T-helper 9 cell (primary cell): ENCODE data around the gene GTF2F1.
A peak's percentile ranks its signal among the peaks of the same experiment; 100 is the strongest.
"Not testable (repeated sequence)": the region's sequence is repeated elsewhere in the genome, so short reads cannot be mapped to it uniquely, and the experiment has no call there.

Source experiments
- DNase-seq: peaks from one replicate; pipeline ENCODE4 v3.0.0-alpha.2; 2020

The GTF2F1 gene

GRCh38 chr19:6381030-6381750, 11.8 kb downstream of the GTF2F1 start:
- DNase-seq: no peak

GRCh38 chr19:6379744-6380143, 13.2 kb downstream of the GTF2F1 start:
- DNase-seq: no peak

- DNase-seq: no peak
These were observed 14.5 kb downstream of the GTF2F1 start for GRCh38 chr19:6378486-6378885.

GRCh38 chr19:6378041-6378440, 14.9 kb downstream of the GTF2F1 start:
- DNase-seq: no peak

GRCh38 chr19:6376512-6377190, 16.3 kb downstream of the GTF2F1 start:
- DNase-seq: no peak

- no peak for DNase-seq
These were observed 17.5 kb downstream of the GTF2F1 start, which contains the start of gene PSPN for GRCh38 chr19:6375411-6376010. Gene PSPN, minus strand, starts transcription at chr19:6375933. Its CDS starts 84 bp downstream, at chr19:6375849.

- no peak for DNase-seq
These were observed 18.1 kb downstream of the GTF2F1 start for GRCh38 chr19:6374711-6375410.

GRCh38 chr19:6374161-6374709, 18.7 kb downstream of the GTF2F1 start:
- no peak for DNase-seq

- DNase-seq: no peak
These were observed 19.2 kb downstream of the GTF2F1 start for GRCh38 chr19:6373813-6374108.

- peak; percentile 99 for DNase-seq
These were observed 19.7 kb downstream of the GTF2F1 start for GRCh38 chr19:6373096-6373812.

GRCh38 chr19:6372594-6373095, 20.3 kb downstream of the GTF2F1 start, which contains the start of gene ALKBH7:
Gene ALKBH7, plus strand, starts transcription at chr19:6372794. Its CDS starts 27 bp downstream, at chr19:6372821.
- peak; percentile 90 for DNase-seq

GRCh38 chr19:6364353-6364752, 28.6 kb downstream of the GTF2F1 start:
- DNase-seq: no peak

- DNase-seq: peak; percentile 36
These were observed 30.6 kb downstream of the GTF2F1 start for GRCh38 chr19:6362351-6362801.

GRCh38 chr19:6362027-6362350, 31.0 kb downstream of the GTF2F1 start:
- no peak for DNase-seq

- DNase-seq: not testable (repeated sequence)
These were observed 32.1 kb downstream of the GTF2F1 start for GRCh38 chr19:6360857-6361216.

- DNase-seq: not testable (repeated sequence)
These were observed 32.5 kb downstream of the GTF2F1 start for GRCh38 chr19:6360445-6360844.

- no peak for DNase-seq
These were observed 33.2 kb downstream of the GTF2F1 start for GRCh38 chr19:6359568-6360341.

GRCh38 chr19:6358003-6358402, 35.0 kb downstream of the GTF2F1 start:
- DNase-seq: no peak

- no peak for DNase-seq
These were observed 35.8 kb downstream of the GTF2F1 start for GRCh38 chr19:6357174-6357573.

GRCh38 chr19:6355321-6356040, 37.5 kb downstream of the GTF2F1 start:
- not testable (repeated sequence) for DNase-seq
